Astrocyte (in vitro differentiated cells and primary cell): ENCODE measurements around the gene PRKCA.

ENCODE experiments used
- CTCF ChIP-seq: IDR thresholded peaks from 2 replicates; pipeline ENCODE4 v1.5.1; 2011; ENCODE audit warnings: low read depth, mild to moderate bottlenecking, inconsistent platforms, low read length, moderate library complexity; ENCODE audit not compliant: insufficient read depth
- EZH2 ChIP-seq: IDR thresholded peaks from 2 replicates; pipeline ENCODE4 v1.6.1; 2012; ENCODE audit warnings: mild to moderate bottlenecking, low read length, inconsistent platforms; ENCODE audit not compliant: insufficient read depth

GRCh38 chr17:66560691-66561090 is 258.3 kb downstream of the PRKCA start:
- TF ChIP-seq CTCF (no peak), EZH2 (no peak)
